ENCODE data around the gene INPP5A. TPM values are rescaled to one million over a fixed set of nuclear protein-coding genes. Genes with fewer than 3 reads are reported as not detected.

INPP5A gene
- total RNA-seq, 1 experiment from 2014 or later = 22.6 TPM

GRCh38 chr10:132761395-132762060, 223.9 kb downstream of the INPP5A start:
- no TSS peak for BruUV-seq (replicated peaks)
- CTCF ChIA-PET = no interaction called here

GRCh38 chr10:132762267-132762666, 224.7 kb downstream of the INPP5A start:
- Histone ChIP-seq H3K9me3 (ENCODE audit: low read length) (no peaks in the 10 kb centered on the region), H4K20me1 (ENCODE audit: low read length) (no peaks in the 10 kb centered on the region), H3K9me2 (replicated peaks; ENCODE audit: low read length) (no peaks in the 10 kb centered on the region), H3K27me3 (ENCODE audit: low read length) (no peaks in the 10 kb centered on the region), H3K27ac (ENCODE audit: low read length) (no peak overlapping the region), H2AFZ (ENCODE audit: low read length) (no peak overlapping the region), H3K4me3 (ENCODE audit: low read length) (no peak overlapping the region), H3K4me1 (ENCODE audit: insufficient read depth, low read length) (no peaks in the 10 kb centered on the region; the same call in 1 of the 2 replicates), H3F3A (ENCODE audit: low read length, unreplicated experiment) (no peaks in the 10 kb centered on the region), H3K4me2 (ENCODE audit: low read length) (no peak overlapping the region), H3K36me3 (ENCODE audit: low read depth, low read length) (no peaks in the 10 kb centered on the region), H3K9ac (ENCODE audit: low read length) (no peak overlapping the region), H3K79me2 (ENCODE audit: low read length) (no peaks in the 10 kb centered on the region)
- intact Hi-C loops (cut with micrococcal nuclease) = no loop called here
- CTCF ChIA-PET = no interaction called here
- ATAC-seq = no peak
- TF ChIP-seq EZH2 (IDR thresholded peaks at IDR 0.05; ENCODE audit: low read length, unreplicated experiment) (no peak), EZH2phosphoT487 (IDR thresholded peaks at IDR 0.05; ENCODE audit: borderline replicate concordance, low read length) (no peak)
- TF ChIP-seq, protein P1, sequence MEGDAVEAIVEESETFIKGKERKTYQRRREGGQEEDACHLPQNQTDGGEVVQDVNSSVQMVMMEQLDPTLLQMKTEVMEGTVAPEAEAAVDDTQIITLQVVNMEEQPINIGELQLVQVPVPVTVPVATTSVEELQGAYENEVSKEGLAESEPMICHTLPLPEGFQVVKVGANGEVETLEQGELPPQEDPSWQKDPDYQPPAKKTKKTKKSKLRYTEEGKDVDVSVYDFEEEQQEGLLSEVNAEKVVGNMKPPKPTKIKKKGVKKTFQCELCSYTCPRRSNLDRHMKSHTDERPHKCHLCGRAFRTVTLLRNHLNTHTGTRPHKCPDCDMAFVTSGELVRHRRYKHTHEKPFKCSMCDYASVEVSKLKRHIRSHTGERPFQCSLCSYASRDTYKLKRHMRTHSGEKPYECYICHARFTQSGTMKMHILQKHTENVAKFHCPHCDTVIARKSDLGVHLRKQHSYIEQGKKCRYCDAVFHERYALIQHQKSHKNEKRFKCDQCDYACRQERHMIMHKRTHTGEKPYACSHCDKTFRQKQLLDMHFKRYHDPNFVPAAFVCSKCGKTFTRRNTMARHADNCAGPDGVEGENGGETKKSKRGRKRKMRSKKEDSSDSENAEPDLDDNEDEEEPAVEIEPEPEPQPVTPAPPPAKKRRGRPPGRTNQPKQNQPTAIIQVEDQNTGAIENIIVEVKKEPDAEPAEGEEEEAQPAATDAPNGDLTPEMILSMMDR (conservative IDR thresholded peaks at IDR 0.05; ENCODE audit: low read depth, low read length) = no peak
- DNase-seq = no peak
- POLR2A ChIA-PET (ENCODE audit: unreplicated experiment) = no interaction called here
- no TSS peak for BruUV-seq (replicated peaks)

More at GRCh38 chr10:132761395-132762060, 223.9 kb downstream of the INPP5A start:
- H3K9ac ChIP-seq (ENCODE audit: low read length) = no peak overlapping the region
- H3K4me2 ChIP-seq (ENCODE audit: low read length) = no peak overlapping the region
- H3K79me2 ChIP-seq (ENCODE audit: low read length) = no peaks in the 10 kb centered on the region
- H3K27ac ChIP-seq (ENCODE audit: low read length) = no peak overlapping the region
- no peaks in the 10 kb centered on the region for H3K9me3 ChIP-seq (ENCODE audit: low read length)
- no peaks in the 10 kb centered on the region; the same call in 1 of the 2 replicates for H3K4me1 ChIP-seq (ENCODE audit: insufficient read depth, low read length)
- H3K4me3 ChIP-seq (ENCODE audit: low read length) = no peak overlapping the region
- no peak for DNase-seq
- H2AFZ ChIP-seq (ENCODE audit: low read length) = no peak overlapping the region
- H3K27me3 ChIP-seq (ENCODE audit: low read length) = no peaks in the 10 kb centered on the region
- no peaks in the 10 kb centered on the region for H3K36me3 ChIP-seq (ENCODE audit: low read depth, low read length)
- no peak for ATAC-seq
- POLR2A ChIA-PET (ENCODE audit: unreplicated experiment) = no interaction called here
- no peak for TF ChIP-seq EZH2phosphoT487 (IDR thresholded peaks at IDR 0.05; ENCODE audit: borderline replicate concordance, low read length)
- TF ChIP-seq EZH2 (IDR thresholded peaks at IDR 0.05; ENCODE audit: low read length, unreplicated experiment) = no peak
- TF ChIP-seq, protein P1 (conservative IDR thresholded peaks at IDR 0.05; ENCODE audit: low read depth, low read length) = no peak
- H3F3A ChIP-seq (ENCODE audit: low read length, unreplicated experiment) = no peaks in the 10 kb centered on the region
- no peaks in the 10 kb centered on the region for H3K9me2 ChIP-seq (replicated peaks; ENCODE audit: low read length)
- no peaks in the 10 kb centered on the region for H4K20me1 ChIP-seq (ENCODE audit: low read length)
- intact Hi-C loops (cut with micrococcal nuclease) = no loop called here

GRCh38 chr10:132763545-132763944, 226.0 kb downstream of the INPP5A start:
- no peak overlapping the region for H3K27ac ChIP-seq (ENCODE audit: low read length)
- no TSS peak for BruUV-seq (replicated peaks)

More at GRCh38 chr10:132763545-132763944, 226.0 kb downstream of the INPP5A start:
- no peaks in the 10 kb centered on the region for H3K9me2 ChIP-seq (replicated peaks; ENCODE audit: low read length)
- H3K4me3 ChIP-seq (ENCODE audit: low read length) = no peak overlapping the region
- no peak overlapping the region for H3K9ac ChIP-seq (ENCODE audit: low read length)
- H3F3A ChIP-seq (ENCODE audit: low read length, unreplicated experiment) = no peaks in the 10 kb centered on the region
- no peaks in the 10 kb centered on the region for H3K27me3 ChIP-seq (ENCODE audit: low read length)
- ChIA-PET POLR2A (ENCODE audit: unreplicated experiment) (no interaction called here), CTCF (no interaction called here)
- intact Hi-C loops (cut with micrococcal nuclease) = no loop called here
- H4K20me1 ChIP-seq (ENCODE audit: low read length) = no peaks in the 10 kb centered on the region
- H3K79me2 ChIP-seq (ENCODE audit: low read length) = no peaks in the 10 kb centered on the region
- no peaks in the 10 kb centered on the region for H3K36me3 ChIP-seq (ENCODE audit: low read depth, low read length)
- ATAC-seq (no peak), DNase-seq (no peak)
- TF ChIP-seq EZH2 (IDR thresholded peaks at IDR 0.05; ENCODE audit: low read length, unreplicated experiment) (no peak), EZH2phosphoT487 (IDR thresholded peaks at IDR 0.05; ENCODE audit: borderline replicate concordance, low read length) (no peak)
- TF ChIP-seq, protein P1 (conservative IDR thresholded peaks at IDR 0.05; ENCODE audit: low read depth, low read length) = no peak
- H3K4me2 ChIP-seq (ENCODE audit: low read length) = no peak overlapping the region
- no peak overlapping the region for H2AFZ ChIP-seq (ENCODE audit: low read length)
- H3K4me1 ChIP-seq (ENCODE audit: insufficient read depth, low read length) = no peaks in the 10 kb centered on the region; the same call in 1 of the 2 replicates
- no peaks in the 10 kb centered on the region for H3K9me3 ChIP-seq (ENCODE audit: low read length)

All from PC-3 (cell line).